Keratinocyte (primary cell): ENCODE results near the gene SRCIN1.
"Not testable (repeated sequence)": the region's sequence is repeated elsewhere in the genome, so short reads cannot be mapped to it uniquely, and the experiment has no call there.

Experiments used
- EZH2 ChIP-seq: IDR thresholded peaks from one replicate; pipeline ENCODE4 v1.6.1; 2012; ENCODE audit warnings: inconsistent platforms, mild to moderate bottlenecking, low read length, moderate library complexity
- TF ChIP-seq, protein P1 (sequence below), 3 experiments: IDR thresholded peaks in 1 of 3; conservative IDR thresholded peaks in 1 of 3; optimal IDR thresholded peaks in 1 of 3; 2 replicates in 2 of 3; 3 replicates in 1 of 3; pipeline versions ENCODE3 to v1.5.1; 2011; ENCODE audit warnings: low read length in 3 of 3, mild to moderate bottlenecking in 3 of 3, moderate library complexity in 2 of 3, control low read depth in 1 of 3, inconsistent platforms in 1 of 3; ENCODE audit not compliant: insufficient read depth in 2 of 3; ENCODE audit errors: extremely low read depth in 1 of 3

DNA sequence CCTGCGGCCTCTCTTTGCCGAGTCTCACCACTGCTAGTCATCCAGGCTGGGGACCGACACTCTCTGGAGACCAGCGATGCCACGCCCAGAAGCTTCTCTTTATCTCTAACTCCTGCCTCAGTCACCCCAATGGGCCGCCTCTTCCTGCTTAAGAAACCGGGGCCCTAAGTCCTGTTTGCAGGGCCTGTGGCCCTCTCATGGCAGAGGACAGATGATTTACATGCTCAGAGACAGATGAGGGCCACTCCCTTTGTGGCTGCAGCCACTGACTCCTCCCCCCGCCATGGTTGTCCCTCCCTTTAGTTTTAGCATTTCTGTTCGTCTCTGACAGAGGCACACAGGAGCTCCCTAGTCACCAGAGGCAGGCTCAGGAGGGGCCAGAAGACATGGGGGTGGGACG lies 106.5 kb downstream of the SRCIN1 start:
- not testable (repeated sequence) for TF ChIP-seq EZH2
- TF ChIP-seq, protein P1, sequence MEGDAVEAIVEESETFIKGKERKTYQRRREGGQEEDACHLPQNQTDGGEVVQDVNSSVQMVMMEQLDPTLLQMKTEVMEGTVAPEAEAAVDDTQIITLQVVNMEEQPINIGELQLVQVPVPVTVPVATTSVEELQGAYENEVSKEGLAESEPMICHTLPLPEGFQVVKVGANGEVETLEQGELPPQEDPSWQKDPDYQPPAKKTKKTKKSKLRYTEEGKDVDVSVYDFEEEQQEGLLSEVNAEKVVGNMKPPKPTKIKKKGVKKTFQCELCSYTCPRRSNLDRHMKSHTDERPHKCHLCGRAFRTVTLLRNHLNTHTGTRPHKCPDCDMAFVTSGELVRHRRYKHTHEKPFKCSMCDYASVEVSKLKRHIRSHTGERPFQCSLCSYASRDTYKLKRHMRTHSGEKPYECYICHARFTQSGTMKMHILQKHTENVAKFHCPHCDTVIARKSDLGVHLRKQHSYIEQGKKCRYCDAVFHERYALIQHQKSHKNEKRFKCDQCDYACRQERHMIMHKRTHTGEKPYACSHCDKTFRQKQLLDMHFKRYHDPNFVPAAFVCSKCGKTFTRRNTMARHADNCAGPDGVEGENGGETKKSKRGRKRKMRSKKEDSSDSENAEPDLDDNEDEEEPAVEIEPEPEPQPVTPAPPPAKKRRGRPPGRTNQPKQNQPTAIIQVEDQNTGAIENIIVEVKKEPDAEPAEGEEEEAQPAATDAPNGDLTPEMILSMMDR (optimal IDR thresholded peaks at IDR 0.05 in 1 of 3, IDR thresholded peaks at IDR 0.05 in 1 of 3, conservative IDR thresholded peaks at IDR 0.05 in 1 of 3; ENCODE audit: extremely low read depth in 1 of 3, insufficient read depth in 2 of 3, low read length in 3 of 3), result not testable (repeated sequence)
